K562 (cell line): ENCODE measurements around the gene TTC16. TPM values are rescaled to one million over a fixed set of nuclear protein-coding genes. Genes with fewer than 3 reads are reported as not detected.

ENCODE experiments used
- ARID2 ChIP-seq: fragments of 450-650 bp; IDR thresholded peaks from 2 replicates; pipeline ENCODE4 v1.6.1; 2017; ENCODE audit warnings: antibody characterized with exemption, mild to moderate bottlenecking
- ATF7 ChIP-seq: fragments of 450-650 bp; IDR thresholded peaks from 2 replicates; pipeline ENCODE4 v1.7.1; 2014; ENCODE audit warnings: mild to moderate bottlenecking, moderate library complexity
- HDAC8 ChIP-seq: fragments of 450-650 bp; IDR thresholded peaks from 2 replicates; pipeline ENCODE4 v1.6.1; 2016; ENCODE audit warnings: mild to moderate bottlenecking, missing genetic modification characterization, moderate library complexity, missing compliant biosample characterization
- MAZ ChIP-seq, 2 experiments: fragments of 450-650 bp in 1 of 2; sonication (generic) in 1 of 2; formaldehyde crosslinking; IDR thresholded peaks in 1 of 2; conservative IDR thresholded peaks in 1 of 2; 2 replicates each; pipeline versions ENCODE4 v1.4.0 to v1.5.0; 2020; ENCODE audit warnings: mild to moderate bottlenecking in 1 of 2, missing genetic modification reagents in 1 of 2
- MXD1 ChIP-seq: fragments of 250-450 bp; sonication (Bioruptor Pico); IDR thresholded peaks from 2 replicates; pipeline ENCODE4 v1.8.0; 2021; ENCODE audit warnings: borderline replicate concordance, mild to moderate bottlenecking, moderate library complexity; ENCODE audit not compliant: poor library complexity, severe bottlenecking
- NONO ChIP-seq, 2 experiments: fragments of 200-400 bp in 1 of 2; fragments of 450-650 bp in 1 of 2; formaldehyde crosslinking in 1 of 2; IDR thresholded peaks; 2 replicates each; pipeline ENCODE4 v1.6.1; 2017; ENCODE audit warnings: low read depth in 2 of 2, mild to moderate bottlenecking in 2 of 2, moderate library complexity in 2 of 2, low read length in 1 of 2
- RCOR1 ChIP-seq, 2 experiments: IDR thresholded peaks; 2 replicates each; pipeline ENCODE4 v1.6.1; 2012; ENCODE audit warnings: low read depth in 2 of 2, low read length in 2 of 2, borderline replicate concordance in 1 of 2, improper control_type of control experiment in 1 of 2
- SMARCC2 ChIP-seq: fragments of 450-650 bp; IDR thresholded peaks from 2 replicates; pipeline ENCODE4 v1.6.1; 2017; ENCODE audit warnings: antibody characterized with exemption, moderate library complexity, mild to moderate bottlenecking, low read depth
- SP2 ChIP-seq: IDR thresholded peaks from 2 replicates; pipeline ENCODE4 v1.6.1; 2011; ENCODE audit warnings: mild to moderate bottlenecking, low read depth, low read length, moderate library complexity; ENCODE audit not compliant: poor library complexity, severe bottlenecking; ENCODE audit errors: extremely low read depth
- TCF7L2 ChIP-seq: fragments of 150-350 bp; IDR thresholded peaks from 2 replicates; pipeline ENCODE4 v1.6.1; 2016; ENCODE audit warnings: low read depth, mild to moderate bottlenecking, low read length, moderate library complexity
- polyA plus RNA-seq, 8 experiments: library from polyadenylated mRNA; depleted of rRNA in 4 of 8; stranded (reverse) in 5 of 8; unstranded in 3 of 8; fragments of >200 nt; fragmentation: Nextera tagmentation in 2 of 8; fragmentation: Illumina TruSeq in 1 of 8; extraction: Ambion mirVana in 2 of 8; extraction: Trizol in 1 of 8; gene quantifications; 2 replicates each; pipeline versions ENCODE4 v1.2.1 to v1.2.3, GENCODE V29; 2011 to 2014; ENCODE audit warnings: inconsistent platforms in 1 of 8, missing spikeins in 1 of 8
- total RNA-seq, 7 experiments: library from RNA; depleted of rRNA in 6 of 7; stranded (reverse); fragments of >200 nt in 6 of 7; fragmentation: Illumina TruSeq in 2 of 7; extraction: Trizol in 2 of 7; gene quantifications; 2 replicates each; pipeline versions ENCODE4 v1.2.1 to v1.2.3, GENCODE V29; 2011 to 2021; ENCODE audit warnings: low replicate concordance in 1 of 7
- TF ChIP-seq, protein P1 (sequence below): fragments of 200-800 bp; sonication (Bioruptor generic); IDR thresholded peaks from 2 replicates; pipeline ENCODE4 v1.6.1; 2016; ENCODE audit warnings: missing genetic modification characterization, missing compliant biosample characterization
- TF ChIP-seq, protein P2 (sequence below): sonication (generic); formaldehyde crosslinking; IDR thresholded peaks from 2 replicates; pipeline ENCODE4 v1.8.0; 2022; ENCODE audit warnings: mild to moderate bottlenecking, missing genetic modification reagents, borderline replicate concordance

The TTC16 gene
- total and polyA plus RNA-seq, 9 of the 15 experiments (the other 6 are each of a cell fraction or from before 2014, with no cell fraction given): 0.11 TPM; not detected in 8

- TF ChIP-seq, protein P1, sequence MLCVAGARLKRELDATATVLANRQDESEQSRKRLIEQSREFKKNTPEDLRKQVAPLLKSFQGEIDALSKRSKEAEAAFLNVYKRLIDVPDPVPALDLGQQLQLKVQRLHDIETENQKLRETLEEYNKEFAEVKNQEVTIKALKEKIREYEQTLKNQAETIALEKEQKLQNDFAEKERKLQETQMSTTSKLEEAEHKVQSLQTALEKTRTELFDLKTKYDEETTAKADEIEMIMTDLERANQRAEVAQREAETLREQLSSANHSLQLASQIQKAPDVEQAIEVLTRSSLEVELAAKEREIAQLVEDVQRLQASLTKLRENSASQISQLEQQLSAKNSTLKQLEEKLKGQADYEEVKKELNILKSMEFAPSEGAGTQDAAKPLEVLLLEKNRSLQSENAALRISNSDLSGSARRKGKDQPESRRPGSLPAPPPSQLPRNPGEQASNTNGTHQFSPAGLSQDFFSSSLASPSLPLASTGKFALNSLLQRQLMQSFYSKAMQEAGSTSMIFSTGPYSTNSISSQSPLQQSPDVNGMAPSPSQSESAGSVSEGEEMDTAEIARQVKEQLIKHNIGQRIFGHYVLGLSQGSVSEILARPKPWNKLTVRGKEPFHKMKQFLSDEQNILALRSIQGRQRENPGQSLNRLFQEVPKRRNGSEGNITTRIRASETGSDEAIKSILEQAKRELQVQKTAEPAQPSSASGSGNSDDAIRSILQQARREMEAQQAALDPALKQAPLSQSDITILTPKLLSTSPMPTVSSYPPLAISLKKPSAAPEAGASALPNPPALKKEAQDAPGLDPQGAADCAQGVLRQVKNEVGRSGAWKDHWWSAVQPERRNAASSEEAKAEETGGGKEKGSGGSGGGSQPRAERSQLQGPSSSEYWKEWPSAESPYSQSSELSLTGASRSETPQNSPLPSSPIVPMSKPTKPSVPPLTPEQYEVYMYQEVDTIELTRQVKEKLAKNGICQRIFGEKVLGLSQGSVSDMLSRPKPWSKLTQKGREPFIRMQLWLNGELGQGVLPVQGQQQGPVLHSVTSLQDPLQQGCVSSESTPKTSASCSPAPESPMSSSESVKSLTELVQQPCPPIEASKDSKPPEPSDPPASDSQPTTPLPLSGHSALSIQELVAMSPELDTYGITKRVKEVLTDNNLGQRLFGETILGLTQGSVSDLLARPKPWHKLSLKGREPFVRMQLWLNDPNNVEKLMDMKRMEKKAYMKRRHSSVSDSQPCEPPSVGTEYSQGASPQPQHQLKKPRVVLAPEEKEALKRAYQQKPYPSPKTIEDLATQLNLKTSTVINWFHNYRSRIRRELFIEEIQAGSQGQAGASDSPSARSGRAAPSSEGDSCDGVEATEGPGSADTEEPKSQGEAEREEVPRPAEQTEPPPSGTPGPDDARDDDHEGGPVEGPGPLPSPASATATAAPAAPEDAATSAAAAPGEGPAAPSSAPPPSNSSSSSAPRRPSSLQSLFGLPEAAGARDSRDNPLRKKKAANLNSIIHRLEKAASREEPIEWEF (CRISPR knock-in tag): no peak
- TF ChIP-seq, protein P2, sequence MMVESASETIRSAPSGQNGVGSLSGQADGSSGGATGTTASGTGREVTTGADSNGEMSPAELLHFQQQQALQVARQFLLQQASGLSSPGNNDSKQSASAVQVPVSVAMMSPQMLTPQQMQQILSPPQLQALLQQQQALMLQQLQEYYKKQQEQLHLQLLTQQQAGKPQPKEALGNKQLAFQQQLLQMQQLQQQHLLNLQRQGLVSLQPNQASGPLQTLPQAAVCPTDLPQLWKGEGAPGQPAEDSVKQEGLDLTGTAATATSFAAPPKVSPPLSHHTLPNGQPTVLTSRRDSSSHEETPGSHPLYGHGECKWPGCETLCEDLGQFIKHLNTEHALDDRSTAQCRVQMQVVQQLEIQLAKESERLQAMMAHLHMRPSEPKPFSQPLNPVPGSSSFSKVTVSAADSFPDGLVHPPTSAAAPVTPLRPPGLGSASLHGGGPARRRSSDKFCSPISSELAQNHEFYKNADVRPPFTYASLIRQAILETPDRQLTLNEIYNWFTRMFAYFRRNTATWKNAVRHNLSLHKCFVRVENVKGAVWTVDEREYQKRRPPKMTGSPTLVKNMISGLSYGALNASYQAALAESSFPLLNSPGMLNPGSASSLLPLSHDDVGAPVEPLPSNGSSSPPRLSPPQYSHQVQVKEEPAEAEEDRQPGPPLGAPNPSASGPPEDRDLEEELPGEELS (CRISPR knock-in tag): 0 out of 2 replicates have a peak, but pooled peaks have one; percentile 32
- TF ChIP-seq NONO (IDR thresholded peaks at IDR 0.05; ENCODE audit: low read depth in 2 of 2, low read length in 1 of 2): no peak
- TF ChIP-seq MXD1 (CRISPR knock-in tag): no peak
- TF ChIP-seq ARID2: no peak
- no peak for TF ChIP-seq SMARCC2
- TF ChIP-seq MAZ (CRISPR knock-in tag; conservative IDR thresholded peaks at IDR 0.05 in 1 of 2, IDR thresholded peaks at IDR 0.05 in 1 of 2): peak in 1 of 2 experiments; percentile 79
- 0 out of 4 replicates have a peak, but pooled peaks of 1 of the 2 experiments have one; percentile 4 for TF ChIP-seq RCOR1 (IDR thresholded peaks at IDR 0.05; ENCODE audit: borderline replicate concordance in 1 of 2, low read depth in 2 of 2, low read length in 2 of 2)
- no peak for TF ChIP-seq TCF7L2
- peak; percentile 99 for TF ChIP-seq ATF7
- TF ChIP-seq SP2: peak; percentile 53
- no peak for TF ChIP-seq HDAC8 (tag)
Measured at GRCh38 chr9:127715470-127716337, at the start of gene TTC16, which contains the start of gene PTRH1 (continued).
